HG02973 (cell line): ENCODE measurements around the gene ATP8A1.
"Not testable (repeated sequence)": the region's sequence is repeated elsewhere in the genome, so short reads cannot be mapped to it uniquely, and the experiment has no call there.

Experiments used
- ATAC-seq: cut with Tn5 transposase; IDR thresholded peaks from one replicate; pipeline ENCODE4 v1.9.1; 2021; ENCODE audit warnings: moderate library complexity; ENCODE audit not compliant: unreplicated experiment

Gene ATP8A1

GRCh38 chr4:42652529-42653231, 4.2 kb downstream of the ATP8A1 start:
- ATAC-seq, result not testable (repeated sequence)

GRCh38 chr4:42649870-42650269, 7.0 kb downstream of the ATP8A1 start:
- no peak for ATAC-seq

DNA sequence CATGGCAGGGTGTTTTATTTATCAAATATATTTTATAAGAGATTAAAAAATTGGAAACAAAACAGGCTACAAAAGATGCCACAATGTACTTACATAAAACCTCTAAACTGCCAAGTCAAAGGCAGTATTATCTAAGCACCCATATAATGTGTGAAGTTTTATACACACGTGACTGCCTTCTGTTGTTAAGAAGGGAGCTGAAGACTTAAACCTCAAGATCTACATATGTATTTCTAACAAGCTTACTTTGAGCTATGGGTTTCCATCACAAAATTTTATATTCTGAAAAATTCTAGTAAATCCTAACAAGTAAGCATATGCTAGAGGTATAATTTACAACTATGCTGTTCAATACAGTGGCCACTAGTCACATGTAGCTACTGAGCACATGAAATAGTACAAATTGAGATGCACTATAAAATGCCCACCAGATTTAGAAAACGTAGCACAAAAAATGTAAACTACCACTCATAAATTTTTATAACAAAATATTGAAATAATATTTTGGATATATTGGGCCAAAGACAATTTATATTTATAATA, 9.8 kb downstream of the ATP8A1 start:
- no peak for ATAC-seq

- no peak for ATAC-seq
Measured at GRCh38 chr4:42646013-42646784, 10.7 kb downstream of the ATP8A1 start.

GRCh38 chr4:42644897-42645296, 12.0 kb downstream of the ATP8A1 start:
- ATAC-seq, result no peak

DNA sequence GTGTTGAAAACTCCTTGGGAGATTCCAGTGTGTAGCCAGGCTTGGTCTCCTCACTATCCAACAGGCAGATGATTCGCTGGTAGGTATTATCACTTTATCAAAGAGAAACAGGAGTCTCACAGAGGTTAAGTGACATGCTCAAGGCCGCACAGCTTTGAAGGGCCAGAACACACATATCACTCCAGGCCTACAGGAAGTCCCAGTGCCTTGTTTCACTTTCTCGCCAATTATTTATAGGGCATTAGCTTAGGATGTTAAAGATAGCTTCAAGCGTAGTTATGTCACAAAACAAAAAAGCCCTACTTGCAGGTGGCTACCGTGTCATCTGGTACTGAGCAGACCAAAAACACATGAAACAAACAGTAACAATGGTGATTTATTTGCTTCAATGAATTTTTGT, 13.2 kb downstream of the ATP8A1 start:
- ATAC-seq, result peak; percentile 67

DNA sequence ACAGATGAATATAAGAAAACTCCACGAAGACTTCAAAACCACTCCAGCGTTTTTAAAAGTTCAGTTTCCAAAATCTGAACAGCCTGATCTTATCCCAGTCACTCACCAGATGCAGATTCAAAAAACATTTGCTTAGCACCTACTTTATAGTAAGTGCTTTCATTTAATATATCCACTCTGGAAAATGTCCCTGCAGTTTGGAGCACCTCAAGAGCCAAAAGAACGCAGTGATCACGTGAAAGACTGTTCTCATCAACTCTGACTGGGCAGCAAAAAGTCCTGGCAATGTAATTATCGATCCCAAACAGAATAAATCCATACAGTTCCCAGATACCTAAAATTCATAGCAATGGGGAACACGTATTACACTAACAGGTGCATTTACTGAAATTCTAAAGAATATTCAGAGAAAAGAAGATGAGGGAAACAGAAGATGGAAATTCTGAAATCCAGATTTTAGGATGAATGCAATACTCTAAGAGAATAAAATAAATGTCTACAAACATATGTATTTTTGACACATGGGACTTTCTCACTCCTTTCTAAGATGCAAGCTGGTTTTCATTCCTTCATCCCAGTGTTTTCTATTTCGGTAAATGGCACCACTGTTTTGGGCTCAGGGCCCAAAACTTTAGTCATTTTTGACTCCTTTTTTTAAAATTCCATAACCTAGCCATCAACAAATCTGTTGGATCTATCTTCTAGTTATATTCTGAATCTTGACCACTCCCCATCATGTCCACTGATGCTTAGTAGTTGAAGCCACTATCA, 13.9 kb downstream of the ATP8A1 start:
- no peak for ATAC-seq

DNA sequence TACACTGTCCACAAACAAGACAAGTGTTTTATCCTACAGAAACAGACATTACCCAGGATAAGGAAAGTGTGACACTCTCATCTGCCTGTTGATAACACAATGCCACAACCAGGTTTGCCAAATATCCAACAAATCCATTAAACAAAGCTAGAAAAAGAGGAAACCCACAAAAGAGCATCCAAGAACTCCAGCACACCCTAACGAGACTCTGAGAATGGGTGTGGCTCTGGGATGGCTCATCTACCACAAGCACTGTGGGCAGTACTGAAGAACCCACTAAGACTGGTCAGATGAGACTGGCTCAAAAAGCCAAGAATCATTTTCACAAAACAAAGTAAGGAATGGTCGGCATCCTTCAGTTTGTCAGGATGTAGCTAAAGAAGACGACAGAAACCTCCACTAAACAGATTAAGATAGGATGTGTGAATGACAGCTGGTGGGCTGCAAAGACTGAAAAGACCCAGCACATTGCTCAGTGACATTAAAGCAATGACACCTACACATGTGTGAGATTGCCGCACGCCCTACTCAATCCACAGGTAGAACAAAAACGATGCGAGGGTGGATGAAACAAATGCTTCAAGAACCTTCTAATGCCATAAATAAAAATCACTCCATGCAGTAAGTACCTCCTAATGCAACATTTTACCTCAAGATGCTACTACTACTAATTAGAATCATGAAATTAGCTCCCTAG, 14.7 kb downstream of the ATP8A1 start:
- ATAC-seq, result no peak

DNA sequence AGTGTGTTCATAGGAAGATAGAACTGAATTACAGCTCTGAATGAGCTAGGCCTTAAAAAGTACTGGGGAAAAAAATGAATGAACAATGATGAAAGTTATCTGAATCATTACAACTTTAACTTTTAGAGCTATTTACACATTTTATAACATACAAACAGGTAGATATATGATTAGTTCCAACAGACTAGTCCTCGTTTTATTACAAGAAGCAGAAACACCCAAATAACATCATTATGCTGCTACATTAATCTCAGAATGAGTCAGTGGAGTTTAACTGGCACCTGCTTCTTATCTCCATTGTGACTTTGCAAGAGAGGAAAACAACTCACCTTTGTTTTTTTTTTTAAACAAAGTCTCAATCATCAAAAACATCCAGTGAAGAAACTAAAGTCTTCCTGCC, 15.2 kb downstream of the ATP8A1 start:
- no peak for ATAC-seq

- ATAC-seq, result no peak
Measured at GRCh38 chr4:42641161-42641560, 15.7 kb downstream of the ATP8A1 start.

DNA sequence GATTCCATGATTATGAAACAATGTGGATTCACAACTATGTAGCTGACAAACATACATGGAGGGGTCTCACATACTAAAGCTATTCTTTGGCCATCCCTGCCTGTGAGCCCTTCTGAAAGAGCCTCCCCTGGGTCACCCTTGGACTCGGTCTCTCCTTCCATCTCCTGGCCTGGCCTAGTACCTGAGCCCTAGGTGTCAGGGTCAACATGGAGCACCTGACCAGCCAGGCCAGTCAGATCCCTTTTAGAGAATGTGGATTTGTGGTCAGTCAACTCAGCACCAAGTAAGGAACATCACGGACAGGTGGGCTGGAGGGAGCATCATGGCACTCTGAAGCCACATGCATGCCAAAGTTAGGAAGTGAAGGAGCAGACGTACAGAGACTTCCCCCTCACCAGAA, 16.3 kb downstream of the ATP8A1 start:
- no peak for ATAC-seq

DNA sequence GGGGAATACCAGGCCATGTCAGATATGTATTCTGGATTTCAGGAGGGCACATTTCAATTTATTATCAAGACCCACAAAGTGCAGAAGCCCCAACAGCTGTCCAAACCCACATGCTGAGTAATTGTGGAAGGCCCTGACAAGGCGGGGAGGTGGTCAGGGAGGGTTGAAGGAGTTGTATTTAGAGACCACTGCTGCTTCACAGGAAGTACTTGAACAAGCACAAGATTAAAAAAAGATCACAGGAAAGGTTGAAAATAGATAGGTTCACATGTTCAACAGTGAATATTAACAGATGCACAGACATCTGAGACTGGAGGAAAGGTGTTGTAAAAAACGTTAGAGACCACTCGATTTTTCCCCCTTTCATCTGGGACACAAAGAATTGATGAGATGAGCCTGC, 17.9 kb downstream of the ATP8A1 start:
- peak; percentile 60 for ATAC-seq

DNA sequence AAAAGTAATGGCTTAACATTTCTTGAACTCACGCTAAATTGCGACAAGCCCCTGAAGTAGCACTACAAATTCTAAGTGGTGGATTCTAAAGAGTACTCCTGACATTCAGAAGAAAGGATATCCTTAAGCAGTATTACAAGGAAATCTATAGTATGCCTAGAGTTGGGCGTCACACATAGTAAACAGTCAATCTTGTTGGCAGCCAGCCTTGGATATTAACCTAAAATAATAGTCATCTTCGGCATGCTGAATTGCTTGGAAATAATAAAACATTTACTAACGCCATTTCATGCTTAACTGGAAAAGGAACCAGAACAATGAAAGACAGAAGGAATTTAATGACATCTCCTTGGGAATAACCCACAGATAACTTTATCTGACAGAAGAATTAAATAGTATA, 18.6 kb downstream of the ATP8A1 start:
- ATAC-seq, result no peak

- no peak for ATAC-seq
Measured at GRCh38 chr4:42637867-42638266, 19.0 kb downstream of the ATP8A1 start.

DNA sequence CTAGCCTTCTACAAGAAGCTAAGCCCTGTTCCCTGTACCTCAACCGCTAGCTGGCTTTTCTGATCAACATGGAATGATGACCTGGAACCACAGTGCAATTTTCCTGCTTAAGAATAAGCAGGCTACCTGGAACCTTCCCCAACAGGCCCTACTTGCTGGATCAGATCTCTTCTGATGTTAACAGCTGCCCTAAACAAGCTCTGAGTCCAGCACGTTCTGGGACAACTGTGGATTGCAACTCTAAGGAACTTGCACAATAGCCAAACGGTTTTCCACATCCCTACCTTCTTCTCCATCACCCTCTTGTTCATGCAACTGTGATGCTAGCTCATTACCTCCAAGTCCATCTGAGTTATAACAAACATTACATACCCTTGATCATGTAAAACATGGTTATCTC, 19.8 kb downstream of the ATP8A1 start:
- no peak for ATAC-seq

DNA sequence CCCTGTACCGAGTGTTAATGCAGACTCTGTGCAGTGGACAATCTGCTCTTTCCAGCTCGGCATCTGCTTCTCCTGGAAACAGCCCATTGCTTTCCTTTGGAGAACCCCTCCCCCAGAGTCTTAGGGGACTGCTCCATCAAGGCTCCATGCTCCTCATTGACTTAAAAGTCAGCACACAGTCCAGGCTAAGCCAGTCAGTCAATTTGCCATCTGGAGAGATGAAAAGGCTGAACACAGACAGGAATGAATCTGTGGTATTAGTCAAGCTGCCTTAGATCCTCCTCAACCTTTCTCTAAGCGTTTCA, 20.3 kb downstream of the ATP8A1 start:
- ATAC-seq, result no peak

- peak; percentile 80 for ATAC-seq
Measured at GRCh38 chr4:42633605-42634388, 23.1 kb downstream of the ATP8A1 start.

DNA sequence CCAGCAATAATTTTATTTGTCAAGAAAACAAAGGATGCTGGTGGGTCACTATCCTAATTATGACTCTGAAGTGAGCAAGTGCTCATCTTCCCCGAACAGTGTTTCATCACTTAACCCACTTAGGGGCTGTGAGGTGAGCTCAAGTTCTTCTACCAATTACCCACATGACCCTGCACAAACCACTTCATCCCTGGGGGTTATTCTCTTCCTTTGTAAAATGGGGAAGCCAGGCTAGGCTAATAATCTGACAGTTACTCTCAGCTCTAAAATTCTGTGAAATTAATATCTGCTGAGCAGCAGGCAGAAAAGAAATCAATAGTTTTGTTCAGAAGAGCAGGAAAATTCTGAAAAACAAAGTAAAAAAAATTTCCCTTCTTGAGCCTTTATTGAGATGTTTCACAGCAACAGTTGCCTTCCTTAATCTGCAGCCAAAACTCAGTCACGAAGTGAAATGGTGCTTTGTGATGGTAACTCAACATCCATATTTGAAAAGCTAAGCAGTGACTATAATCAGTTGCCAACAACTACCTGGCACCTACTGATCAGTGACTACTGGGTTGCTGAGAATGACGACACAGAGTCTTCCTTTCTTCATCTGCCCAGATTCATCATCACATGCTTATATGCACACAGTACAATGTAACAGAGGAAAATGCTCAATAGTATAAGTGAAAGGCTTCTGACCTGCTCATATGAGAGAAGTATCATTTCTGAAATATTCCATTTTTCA, 24.1 kb downstream of the ATP8A1 start:
- ATAC-seq, result no peak

DNA sequence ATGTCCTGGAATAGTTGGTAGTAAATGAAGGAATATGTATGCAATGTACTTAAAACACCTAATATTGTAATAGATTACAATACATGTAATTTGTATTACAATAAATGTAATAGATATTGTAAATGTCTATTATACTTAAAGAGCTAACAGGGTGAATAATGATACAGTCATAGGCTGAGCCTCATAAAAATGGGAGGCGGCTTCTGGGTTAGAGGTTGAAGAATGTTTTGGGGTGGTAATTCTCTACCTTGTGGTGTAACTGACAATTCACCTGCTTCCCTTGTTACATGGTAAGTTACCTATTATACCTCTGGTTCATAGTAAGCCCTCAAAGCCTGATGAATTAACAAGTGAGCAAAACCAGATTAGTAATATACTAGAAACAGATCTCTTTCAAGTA, 26.0 kb downstream of the ATP8A1 start:
- no peak for ATAC-seq

GRCh38 chr4:42628740-42629139, 28.2 kb downstream of the ATP8A1 start:
- ATAC-seq, result no peak
